K562 (cell line): Measurements from ENCODE around the gene IPO11. TPM values are rescaled to one million over a fixed set of nuclear protein-coding genes. Genes with fewer than 3 reads are reported as not detected.

Source experiments
- ATAC-seq: fragments of 200-7000 bp; cut with Tn5 transposase; 3 replicates; pipeline ENCODE4 v1.9.1; 2020; ENCODE audit warnings: moderate library complexity
- BruUV-seq: library from RNA; stranded (reverse); fragments of 400-500 nt; replicated peaks from 2 replicates; lab custom pipeline; 2021; lab: Mats Ljungman, UMichigan
- CTCF ChIA-PET: fragments of 300-600 bp; formaldehyde crosslinking; extraction: SDS; loops from one replicate; lab custom pipeline; 2021; ENCODE audit warnings: low intra/inter-chr PET ratio; lab: Yijun Ruan, JAX
- POLR2A ChIA-PET: fragments of 300-600, 350-650 bp; sonication (Branson Sonifier 250); formaldehyde crosslinking; extraction: SDS; loops from one replicate; lab custom pipeline; 2021; ENCODE audit warnings: antibody characterized with exemption, inconsistent platforms; lab: Yijun Ruan, JAX
- DNase-seq, 4 experiments: peaks; one replicate each; pipeline versions ENCODE4 v3.0.0 to v3.0.0-alpha.2; 2011 to 2018; ENCODE audit warnings: low spot score in 3 of 4, mixed read lengths in 3 of 4; ENCODE audit errors: extremely low read depth in 1 of 4
- FAIRE-seq: peaks from 2 replicates; lab custom pipeline; 2011; peaks lifted over from hg19 to GRCh38; lab: Jason Lieb, UNC
- H2AFZ ChIP-seq: 2 replicates; pipeline ENCODE4 v1.6.0; 2011; ENCODE audit warnings: low read depth, low read length, control low read depth, inconsistent platforms
- H3K27ac ChIP-seq: fragments of 200-600 bp; 3 replicates; pipeline ENCODE4 v1.8.0; 2011; ENCODE audit warnings: low read depth, mild to moderate bottlenecking, control low read depth, inconsistent platforms, low read length, moderate library complexity, mixed read lengths; ENCODE audit errors: extremely low read depth
- H3K27me3 ChIP-seq, 2 experiments: fragments of 300-600 bp in 1 of 2; 2 replicates in 1 of 2; 3 replicates in 1 of 2; pipeline versions ENCODE4 v1.6.0 to v1.8.0; 2011; ENCODE audit warnings: inconsistent platforms in 2 of 2, low read length in 2 of 2, mild to moderate bottlenecking in 1 of 2, mixed read lengths in 1 of 2, moderate library complexity in 1 of 2; ENCODE audit not compliant: control insufficient read depth in 2 of 2, insufficient read depth in 2 of 2
- H3K36me3 ChIP-seq: fragments of 300-600 bp; 3 replicates; pipeline ENCODE4 v1.8.0; 2011; ENCODE audit warnings: mild to moderate bottlenecking, low read length, inconsistent platforms; ENCODE audit not compliant: control insufficient read depth, insufficient read depth
- H3K4me1 ChIP-seq, 2 experiments: fragments of 200-600 bp in 1 of 2; replicated peaks in 1 of 2; 2 replicates in 1 of 2; 3 replicates in 1 of 2; pipeline versions ENCODE4 v1.5.1 to v1.8.0; 2011; ENCODE audit warnings: inconsistent platforms in 2 of 2, low read length in 2 of 2, mild to moderate bottlenecking in 1 of 2, mixed read lengths in 1 of 2, moderate library complexity in 1 of 2; ENCODE audit not compliant: control insufficient read depth in 2 of 2, insufficient read depth in 2 of 2
- H3K4me2 ChIP-seq: 2 replicates; pipeline ENCODE4 v1.6.1; 2011; ENCODE audit warnings: low read length, control low read depth, inconsistent platforms, mixed read lengths; ENCODE audit not compliant: insufficient read depth
- H3K4me3 ChIP-seq: fragments of 200-600 bp; sonication (generic), shearing (Covaris generic); 2 replicates; pipeline ENCODE4 v1.5.1; 2016; ENCODE audit warnings: control low read depth, inconsistent platforms
- H3K79me2 ChIP-seq: fragments of 200-600 bp; 3 replicates; pipeline ENCODE4 v1.8.0; 2011; ENCODE audit warnings: low read length, inconsistent platforms; ENCODE audit not compliant: control insufficient read depth, insufficient read depth
- H3K9ac ChIP-seq, 2 experiments: 2 replicates each; pipeline versions ENCODE4 v1.6.0 to v1.6.1; 2011; ENCODE audit warnings: low read depth in 2 of 2, low read length in 2 of 2, control low read depth in 1 of 2, inconsistent platforms in 1 of 2, mild to moderate bottlenecking in 1 of 2, mixed read lengths in 1 of 2; ENCODE audit not compliant: insufficient read depth in 1 of 2
- H3K9me1 ChIP-seq: one replicate; pipeline ENCODE4 v1.6.0; 2011; ENCODE audit warnings: inconsistent platforms, mild to moderate bottlenecking, low read length, moderate library complexity; ENCODE audit not compliant: control insufficient read depth, insufficient read depth
- H3K9me3 ChIP-seq: replicated peaks from 2 replicates; pipeline ENCODE4 v1.5.1; 2011; ENCODE audit warnings: low read depth, low read length, inconsistent platforms; ENCODE audit not compliant: control insufficient read depth, insufficient read depth
- H4K20me1 ChIP-seq: replicated peaks from 2 replicates; pipeline ENCODE4 v1.6.1; 2011; ENCODE audit warnings: low read length, inconsistent platforms, mixed read lengths; ENCODE audit not compliant: control insufficient read depth, insufficient read depth
- KLF6 ChIP-seq: fragments of 250-450 bp; sonication (Bioruptor Pico); IDR thresholded peaks from 2 replicates; pipeline ENCODE4 v1.4.0; 2020; ENCODE audit warnings: mild to moderate bottlenecking, moderate library complexity, borderline replicate concordance
- LEF1 ChIP-seq: fragments of 450-650 bp; IDR thresholded peaks from 2 replicates; pipeline ENCODE4 v1.6.1; 2016; ENCODE audit warnings: mild to moderate bottlenecking
- MNT ChIP-seq, 2 experiments: fragments of 450-650 bp; conservative IDR thresholded peaks; 2 replicates each; pipeline ENCODE4 v1.6.1; 2017; ENCODE audit warnings: mild to moderate bottlenecking in 2 of 2, moderate library complexity in 2 of 2
- RBM22 ChIP-seq: fragments of 200-400 bp; formaldehyde crosslinking; IDR thresholded peaks from 2 replicates; pipeline ENCODE4 v1.6.1; 2018; ENCODE audit warnings: low read length, low read depth; ENCODE audit not compliant: poor library complexity, severe bottlenecking
- SRSF7 ChIP-seq: fragments of 200-400 bp; formaldehyde crosslinking; optimal IDR thresholded peaks from 2 replicates; pipeline ENCODE3; 2017; ENCODE audit warnings: mild to moderate bottlenecking, low read depth, low read length
- USF2 ChIP-seq: sonication (generic); formaldehyde crosslinking; IDR thresholded peaks from 2 replicates; pipeline ENCODE4 v1.5.0; 2020; ENCODE audit warnings: missing genetic modification reagents
- ZBTB2 ChIP-seq: fragments of 450-650 bp; IDR thresholded peaks from 2 replicates; pipeline ENCODE4 v1.6.1; 2016; ENCODE audit warnings: antibody characterized with exemption
- ZNF318 ChIP-seq, 2 experiments: fragments of 450-650 bp; IDR thresholded peaks; 2 replicates each; pipeline ENCODE4 v1.6.1; 2016; ENCODE audit warnings: mild to moderate bottlenecking in 2 of 2, borderline replicate concordance in 1 of 2, low read depth in 1 of 2, moderate library complexity in 1 of 2
- WGBS: fragments of 100-300 bp; shearing (Covaris generic); methylation state at CpG from one replicate; pipeline ENCODE4 v1.1.6; 2016; ENCODE audit warnings: low coverage, mixed read lengths; ENCODE audit not compliant: insufficient coverage; ENCODE audit errors: missing lambda C conversion rate; 5-methylcytosine and 5-hydroxymethylcytosine counted together
- in situ Hi-C: fragments of 300-500 bp; cut with MboI; formaldehyde crosslinking; loops from 4 replicates; pipeline ENCODE4 v1.15.0; 2018; ENCODE audit warnings: inconsistent platforms, mixed read lengths
- intact Hi-C: fragments of 100-400 bp; cut with micrococcal nuclease; formaldehyde crosslinking; loops from 2 replicates; pipeline ENCODE4 v1.14.2; 2022
- polyA plus RNA-seq, 8 experiments: library from polyadenylated mRNA; depleted of rRNA in 4 of 8; stranded (reverse) in 5 of 8; unstranded in 3 of 8; fragments of >200 nt; fragmentation: Nextera tagmentation in 2 of 8; fragmentation: Illumina TruSeq in 1 of 8; extraction: Ambion mirVana in 2 of 8; extraction: Trizol in 1 of 8; gene quantifications; 2 replicates each; pipeline versions ENCODE4 v1.2.1 to v1.2.3, GENCODE V29; 2011 to 2014; ENCODE audit warnings: inconsistent platforms in 1 of 8, missing spikeins in 1 of 8
- total RNA-seq, 7 experiments: library from RNA; depleted of rRNA in 6 of 7; stranded (reverse); fragments of >200 nt in 6 of 7; fragmentation: Illumina TruSeq in 2 of 7; extraction: Trizol in 2 of 7; gene quantifications; 2 replicates each; pipeline versions ENCODE4 v1.2.1 to v1.2.3, GENCODE V29; 2011 to 2021; ENCODE audit warnings: low replicate concordance in 1 of 7

Gene IPO11
- total and polyA plus RNA-seq, 9 of the 15 experiments (the other 6 are each of a cell fraction or from before 2014, with no cell fraction given): 38.7 to 96.0 (median 70.9) TPM

GRCh38 chr5:62596691-62597090, 184.1 kb downstream of the IPO11 start:
- Histone ChIP-seq H3K9ac (no peak overlapping the region), H4K20me1 (no peaks in the 10 kb centered on the region), H3K4me2 (no peak overlapping the region), H3K27ac (no peak overlapping the region), H3K4me1 (peaks cover 0 to 12% of the 10 kb centered on the region in 2 experiments; a peak in 3 of 5 replicates), H2AFZ (no peak overlapping the region), H3K9me1 (no peaks in the 10 kb centered on the region), H3K9me3 (no peaks in the 10 kb centered on the region), H3K36me3 (peaks cover 47% of the 10 kb centered on the region), H3K79me2 (no peaks in the 10 kb centered on the region), H3K27me3 (no peaks in the 10 kb centered on the region), H3K4me3 (no peak overlapping the region)
- no TSS peak for BruUV-seq
- CTCF ChIA-PET: no interaction called here
- DNase-seq: no peak
- intact Hi-C loops: no loop called here
- no peak for FAIRE-seq
- no peak for ATAC-seq
- in situ Hi-C loops: no loop called here
- WGBS: 93% methylated on average over 1 of the region's 1 CpG
- no peak for TF ChIP-seq ZNF318 (IDR thresholded peaks at IDR 0.05; ENCODE audit: borderline replicate concordance in 1 of 2, low read depth in 1 of 2)
- TF ChIP-seq KLF6: no peak
- TF ChIP-seq USF2 (CRISPR knock-in tag): no peak
- TF ChIP-seq RBM22: no peak
- TF ChIP-seq MNT (conservative IDR thresholded peaks at IDR 0.05): no peak
- no peak for TF ChIP-seq SRSF7
- TF ChIP-seq ZBTB2: no peak
- no peak for TF ChIP-seq LEF1
- POLR2A ChIA-PET: no interaction called here
